ENCODE data around the gene MUC5AC.
"Not testable (repeated sequence)": the region's sequence is repeated elsewhere in the genome, so short reads cannot be mapped to it uniquely, and the experiment has no call there.

Gene MUC5AC

GRCh38 chr11:1181853-1182535, 24.2 kb downstream of the MUC5AC start:
- H3K9ac ChIP-seq (ENCODE audit: low read length): no peak overlapping the region
- no peaks in the 10 kb centered on the region for H3K79me2 ChIP-seq (ENCODE audit: low read length)
- H2AFZ ChIP-seq (ENCODE audit: low read depth, low read length): no peak overlapping the region
- no peaks in the 10 kb centered on the region for H3K36me3 ChIP-seq (replicated peaks; ENCODE audit: low read depth, low read length)
- H3K4me1 ChIP-seq (ENCODE audit: low read length): no peaks in the 10 kb centered on the region
- H4K20me1 ChIP-seq (ENCODE audit: insufficient read depth, low read length): no peaks in the 10 kb centered on the region
- no peak overlapping the region for H3K4me3 ChIP-seq (ENCODE audit: low read length)
- no peak for TF ChIP-seq EZH2phosphoT487 (IDR thresholded peaks at IDR 0.05; ENCODE audit: low read depth)
- TF ChIP-seq, protein P1, sequence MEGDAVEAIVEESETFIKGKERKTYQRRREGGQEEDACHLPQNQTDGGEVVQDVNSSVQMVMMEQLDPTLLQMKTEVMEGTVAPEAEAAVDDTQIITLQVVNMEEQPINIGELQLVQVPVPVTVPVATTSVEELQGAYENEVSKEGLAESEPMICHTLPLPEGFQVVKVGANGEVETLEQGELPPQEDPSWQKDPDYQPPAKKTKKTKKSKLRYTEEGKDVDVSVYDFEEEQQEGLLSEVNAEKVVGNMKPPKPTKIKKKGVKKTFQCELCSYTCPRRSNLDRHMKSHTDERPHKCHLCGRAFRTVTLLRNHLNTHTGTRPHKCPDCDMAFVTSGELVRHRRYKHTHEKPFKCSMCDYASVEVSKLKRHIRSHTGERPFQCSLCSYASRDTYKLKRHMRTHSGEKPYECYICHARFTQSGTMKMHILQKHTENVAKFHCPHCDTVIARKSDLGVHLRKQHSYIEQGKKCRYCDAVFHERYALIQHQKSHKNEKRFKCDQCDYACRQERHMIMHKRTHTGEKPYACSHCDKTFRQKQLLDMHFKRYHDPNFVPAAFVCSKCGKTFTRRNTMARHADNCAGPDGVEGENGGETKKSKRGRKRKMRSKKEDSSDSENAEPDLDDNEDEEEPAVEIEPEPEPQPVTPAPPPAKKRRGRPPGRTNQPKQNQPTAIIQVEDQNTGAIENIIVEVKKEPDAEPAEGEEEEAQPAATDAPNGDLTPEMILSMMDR (IDR thresholded peaks at IDR 0.05; ENCODE audit: low read depth, low read length): no peak
- no peaks in the 10 kb centered on the region for H3K27me3 ChIP-seq (ENCODE audit: low read depth, low read length)
- no peak overlapping the region for H3K4me2 ChIP-seq (ENCODE audit: low read length)
- H3K27ac ChIP-seq (ENCODE audit: low read length): no peak overlapping the region
- no peaks in the 10 kb centered on the region for H3K9me3 ChIP-seq (ENCODE audit: insufficient read depth, low read length)

- not testable (repeated sequence) for H4K20me1 ChIP-seq (ENCODE audit: insufficient read depth, low read length); H3K27ac ChIP-seq (ENCODE audit: low read length); H3K36me3 ChIP-seq (replicated peaks; ENCODE audit: low read depth, low read length); H3K79me2 ChIP-seq (ENCODE audit: low read length); H2AFZ ChIP-seq (ENCODE audit: low read depth, low read length); H3K27me3 ChIP-seq (ENCODE audit: low read depth, low read length); H3K9me3 ChIP-seq (ENCODE audit: insufficient read depth, low read length); H3K4me2 ChIP-seq (ENCODE audit: low read length); H3K4me1 ChIP-seq (ENCODE audit: low read length); H3K9ac ChIP-seq (ENCODE audit: low read length); H3K4me3 ChIP-seq (ENCODE audit: low read length)
Measured at GRCh38 chr11:1184139-1184538, 26.4 kb downstream of the MUC5AC start.

DNA sequence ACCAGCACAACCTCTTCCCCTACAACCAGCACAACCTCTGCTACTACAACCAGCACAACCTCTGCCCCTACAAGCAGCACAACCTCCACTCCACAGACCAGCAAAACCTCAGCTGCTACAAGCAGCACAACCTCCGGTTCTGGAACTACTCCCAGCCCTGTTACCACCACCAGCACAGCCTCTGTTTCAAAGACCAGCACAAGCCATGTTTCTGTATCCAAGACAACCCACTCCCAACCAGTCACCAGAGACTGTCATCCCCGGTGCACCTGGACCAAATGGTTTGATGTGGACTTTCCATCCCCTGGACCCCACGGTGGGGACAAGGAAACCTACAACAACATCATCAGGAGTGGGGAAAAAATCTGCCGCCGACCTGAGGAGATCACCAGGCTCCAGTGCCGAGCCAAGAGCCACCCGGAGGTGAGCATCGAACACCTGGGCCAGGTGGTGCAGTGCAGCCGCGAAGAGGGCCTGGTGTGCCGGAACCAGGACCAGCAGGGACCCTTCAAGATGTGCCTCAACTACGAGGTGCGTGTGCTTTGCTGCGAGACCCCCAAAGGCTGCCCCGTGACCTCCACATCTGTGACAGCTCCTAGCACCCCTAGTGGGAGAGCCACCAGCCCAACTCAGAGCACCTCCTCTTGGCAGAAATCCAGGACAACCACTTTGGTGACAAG, 30.8 kb downstream of the MUC5AC start:
- not testable (repeated sequence) for H3K27me3 ChIP-seq (ENCODE audit: low read depth, low read length); H2AFZ ChIP-seq (ENCODE audit: low read depth, low read length); H3K27ac ChIP-seq (ENCODE audit: low read length); H3K79me2 ChIP-seq (ENCODE audit: low read length); H3K36me3 ChIP-seq (replicated peaks; ENCODE audit: low read depth, low read length); H3K9me3 ChIP-seq (ENCODE audit: insufficient read depth, low read length); H3K4me3 ChIP-seq (ENCODE audit: low read length); H3K4me1 ChIP-seq (ENCODE audit: low read length); H4K20me1 ChIP-seq (ENCODE audit: insufficient read depth, low read length); H3K9ac ChIP-seq (ENCODE audit: low read length); H3K4me2 ChIP-seq (ENCODE audit: low read length)

DNA sequence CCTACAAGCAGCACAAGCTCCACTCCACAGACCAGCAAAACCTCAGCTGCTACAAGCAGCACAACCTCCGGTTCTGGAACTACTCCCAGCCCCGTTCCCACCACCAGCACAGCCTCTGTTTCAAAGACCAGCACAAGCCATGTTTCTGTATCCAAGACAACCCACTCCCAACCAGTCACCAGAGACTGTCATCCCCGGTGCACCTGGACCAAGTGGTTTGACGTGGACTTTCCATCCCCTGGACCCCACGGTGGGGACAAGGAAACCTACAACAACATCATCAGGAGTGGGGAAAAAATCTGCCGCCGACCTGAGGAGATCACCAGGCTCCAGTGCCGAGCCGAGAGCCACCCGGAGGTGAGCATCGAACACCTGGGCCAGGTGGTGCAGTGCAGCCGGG, 32.1 kb downstream of the MUC5AC start:
- not testable (repeated sequence) for H3K9ac ChIP-seq (ENCODE audit: low read length); H3K9me3 ChIP-seq (ENCODE audit: insufficient read depth, low read length); H3K36me3 ChIP-seq (replicated peaks; ENCODE audit: low read depth, low read length); H2AFZ ChIP-seq (ENCODE audit: low read depth, low read length); H3K4me2 ChIP-seq (ENCODE audit: low read length); H3K27ac ChIP-seq (ENCODE audit: low read length); H3K4me1 ChIP-seq (ENCODE audit: low read length); H3K79me2 ChIP-seq (ENCODE audit: low read length); H3K4me3 ChIP-seq (ENCODE audit: low read length); H3K27me3 ChIP-seq (ENCODE audit: low read depth, low read length); H4K20me1 ChIP-seq (ENCODE audit: insufficient read depth, low read length)

DNA sequence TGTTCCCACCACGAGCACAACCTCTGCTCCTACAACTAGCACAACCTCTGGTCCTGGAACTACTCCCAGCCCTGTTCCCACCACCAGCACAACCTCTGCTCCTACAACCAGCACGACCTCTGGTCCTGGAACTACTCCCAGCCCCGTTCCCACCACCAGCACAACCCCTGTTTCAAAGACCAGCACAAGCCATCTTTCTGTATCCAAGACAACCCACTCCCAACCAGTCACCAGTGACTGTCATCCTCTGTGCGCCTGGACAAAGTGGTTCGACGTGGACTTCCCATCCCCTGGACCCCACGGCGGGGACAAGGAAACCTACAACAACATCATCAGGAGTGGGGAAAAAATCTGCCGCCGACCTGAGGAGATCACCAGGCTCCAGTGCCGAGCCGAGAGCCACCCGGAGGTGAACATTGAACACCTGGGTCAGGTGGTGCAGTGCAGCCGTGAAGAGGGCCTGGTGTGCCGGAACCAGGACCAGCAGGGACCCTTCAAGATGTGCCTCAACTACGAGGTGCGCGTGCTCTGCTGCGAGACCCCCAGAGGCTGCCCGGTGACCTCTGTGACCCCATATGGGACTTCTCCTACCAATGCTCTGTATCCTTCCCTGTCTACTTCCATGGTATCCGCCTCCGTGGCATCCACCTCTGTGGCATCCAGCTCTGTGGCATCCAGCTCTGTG, 34.2 kb downstream of the MUC5AC start:
- H3K4me1 ChIP-seq (ENCODE audit: low read length); H2AFZ ChIP-seq (ENCODE audit: low read depth, low read length); H3K27ac ChIP-seq (ENCODE audit: low read length); H4K20me1 ChIP-seq (ENCODE audit: insufficient read depth, low read length); H3K4me2 ChIP-seq (ENCODE audit: low read length); H3K4me3 ChIP-seq (ENCODE audit: low read length); H3K9ac ChIP-seq (ENCODE audit: low read length); H3K27me3 ChIP-seq (ENCODE audit: low read depth, low read length); H3K79me2 ChIP-seq (ENCODE audit: low read length); H3K36me3 ChIP-seq (replicated peaks; ENCODE audit: low read depth, low read length); H3K9me3 ChIP-seq (ENCODE audit: insufficient read depth, low read length): not testable (repeated sequence)
